T-helper 2 cell treated with Interferon-gamma antibody and Interleukin-4, amounts not matched to agents 5 μg/mL and 100 μg/mL, for 36 hours (primary cell): ENCODE measurements around the gene ARHGEF16.

Source experiments
- DNase-seq: peaks from one replicate; pipeline ENCODE4 v3.0.0; 2021; ENCODE audit warnings: low spot score
- H3K27ac Mint-ChIP-seq: one replicate; pipeline ENCODE4 v1.8.0; 2021; ENCODE audit warnings: mild to moderate bottlenecking, mixed read lengths
- H3K27me3 Mint-ChIP-seq: one replicate; pipeline ENCODE4 v1.8.0; 2021; ENCODE audit warnings: low read depth, mixed read lengths
- H3K36me3 Mint-ChIP-seq: one replicate; pipeline ENCODE4 v1.8.0; 2021; ENCODE audit warnings: low read depth, mixed read lengths
- H3K4me1 Mint-ChIP-seq: one replicate; pipeline ENCODE4 v1.8.0; 2021; ENCODE audit warnings: low read depth, mixed read lengths
- H3K4me3 Mint-ChIP-seq: one replicate; pipeline ENCODE4 v1.8.0; 2022; ENCODE audit warnings: mild to moderate bottlenecking, moderate library complexity, mixed read lengths
- H3K9me3 Mint-ChIP-seq: one replicate; pipeline ENCODE4 v1.8.0; 2021; ENCODE audit warnings: mixed read lengths

ARHGEF16 gene

DNA sequence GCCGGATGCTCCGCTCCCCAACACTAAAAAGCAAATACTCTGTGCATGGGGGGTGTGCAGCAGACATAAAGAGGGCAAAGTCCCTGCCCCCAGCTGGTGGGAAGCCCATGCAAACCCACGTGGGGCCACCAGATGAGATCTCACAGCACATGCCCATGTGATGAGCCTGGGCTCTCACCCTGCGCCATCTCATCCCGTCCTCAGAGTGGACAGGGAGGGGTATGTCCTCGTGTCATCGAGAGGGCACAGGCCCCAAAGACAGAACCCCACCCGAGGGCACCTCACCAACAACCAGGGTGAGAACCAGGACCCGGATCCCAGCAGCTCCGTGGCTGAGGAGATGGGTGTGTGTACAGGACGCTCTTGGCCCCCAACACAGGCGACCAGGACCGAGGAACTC lies 25.1 kb upstream of the ARHGEF16 start:
- DNase-seq, result no peak
- no peak overlapping the region for H3K4me3 Mint-ChIP-seq
- no peaks in the 10 kb centered on the region for H3K27me3 Mint-ChIP-seq
- no peak overlapping the region for H3K27ac Mint-ChIP-seq
- H3K4me1 Mint-ChIP-seq, result no peaks in the 10 kb centered on the region
- H3K36me3 Mint-ChIP-seq, result no peaks in the 10 kb centered on the region
- no peaks in the 10 kb centered on the region for H3K9me3 Mint-ChIP-seq

- no peak overlapping the region for H3K4me3 Mint-ChIP-seq
- H3K9me3 Mint-ChIP-seq, result no peaks in the 10 kb centered on the region
- H3K27ac Mint-ChIP-seq, result no peak overlapping the region
- no peaks in the 10 kb centered on the region for H3K36me3 Mint-ChIP-seq
- no peaks in the 10 kb centered on the region for H3K27me3 Mint-ChIP-seq
- H3K4me1 Mint-ChIP-seq, result no peaks in the 10 kb centered on the region
- DNase-seq, result no peak
Observed at GRCh38 chr1:3429766-3430165, 24.7 kb upstream of the ARHGEF16 start.

DNA sequence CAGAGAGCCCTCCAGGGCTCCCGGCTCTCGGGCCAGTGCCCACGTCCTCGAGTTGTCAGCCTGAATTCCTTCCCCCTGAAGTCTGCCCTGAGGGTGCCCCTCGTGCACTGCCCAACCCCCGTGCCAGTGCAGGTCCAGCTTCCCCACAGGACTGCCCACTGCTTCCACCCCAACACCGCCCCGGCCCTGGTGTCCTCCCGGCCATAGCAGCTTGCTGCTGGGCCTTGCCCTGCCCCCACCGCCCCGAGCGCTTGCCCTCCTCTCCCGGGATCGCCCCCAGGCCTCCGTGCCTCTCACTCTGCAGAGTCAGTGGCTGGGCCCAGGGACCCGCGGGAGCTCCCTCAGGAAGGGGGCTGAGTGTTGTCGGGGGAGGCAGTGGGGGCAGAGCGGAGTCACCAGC lies 24.1 kb upstream of the ARHGEF16 start:
- Mint-ChIP-seq H3K27me3 (no peaks in the 10 kb centered on the region), H3K36me3 (no peaks in the 10 kb centered on the region), H3K4me3 (no peak overlapping the region), H3K4me1 (no peaks in the 10 kb centered on the region), H3K27ac (no peak overlapping the region), H3K9me3 (no peaks in the 10 kb centered on the region)
- no peak for DNase-seq

DNA sequence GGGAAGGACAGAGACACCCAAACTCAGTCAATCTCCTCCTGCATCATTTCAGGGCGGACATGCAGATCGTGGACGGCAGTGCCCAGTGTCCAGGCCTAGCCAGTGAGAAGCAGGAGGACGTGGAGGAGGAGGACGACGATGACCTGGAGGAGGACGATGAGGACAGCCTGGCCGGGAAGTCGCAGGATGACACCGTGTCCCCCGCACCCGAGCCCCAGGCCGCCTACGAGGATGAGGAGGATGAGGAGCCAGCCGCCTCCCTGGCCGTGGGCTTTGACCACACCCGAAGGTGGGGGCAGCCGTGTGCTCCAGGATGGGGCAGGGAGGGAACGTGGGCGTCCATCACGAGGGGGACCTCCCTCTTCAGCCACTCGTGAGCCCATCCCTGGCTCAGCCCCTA lies 23.6 kb upstream of the ARHGEF16 start:
- no peak for DNase-seq
- no peak overlapping the region for H3K4me3 Mint-ChIP-seq

GRCh38 chr1:3431266-3431665 lies 23.2 kb upstream of the ARHGEF16 start:
- no peak overlapping the region for H3K27ac Mint-ChIP-seq
- H3K27me3 Mint-ChIP-seq, result no peaks in the 10 kb centered on the region
- no peak for DNase-seq

More for the DNA sequence above, 23.6 kb upstream of the ARHGEF16 start:
- no peaks in the 10 kb centered on the region for H3K4me1 Mint-ChIP-seq
- H3K9me3 Mint-ChIP-seq, result no peaks in the 10 kb centered on the region
- no peaks in the 10 kb centered on the region for H3K36me3 Mint-ChIP-seq
- no peaks in the 10 kb centered on the region for H3K27me3 Mint-ChIP-seq
- no peak overlapping the region for H3K27ac Mint-ChIP-seq

DNA sequence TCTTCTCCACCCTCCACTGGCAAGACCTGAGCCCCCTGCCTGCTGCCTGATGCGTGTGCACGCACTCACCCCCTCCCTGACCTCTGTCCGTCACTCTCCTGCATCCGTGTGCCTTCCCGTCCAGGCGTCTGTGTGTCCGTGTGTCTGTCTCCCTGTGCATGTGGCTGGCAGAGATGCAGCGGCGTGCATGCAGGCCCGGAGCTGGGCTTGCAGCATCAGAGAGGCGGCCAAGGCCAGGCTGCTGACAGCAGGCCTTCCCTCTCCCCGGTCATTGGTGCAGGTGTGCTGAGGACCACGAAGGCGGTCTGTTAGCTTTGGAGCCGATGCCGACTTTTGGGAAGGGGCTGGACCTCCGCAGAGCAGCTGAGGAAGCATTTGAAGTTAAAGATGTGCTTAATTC lies 22.8 kb upstream of the ARHGEF16 start:
- no peaks in the 10 kb centered on the region for H3K9me3 Mint-ChIP-seq
- no peak for DNase-seq
- no peaks in the 10 kb centered on the region for H3K4me1 Mint-ChIP-seq
- H3K36me3 Mint-ChIP-seq, result no peaks in the 10 kb centered on the region
- H3K4me3 Mint-ChIP-seq, result no peak overlapping the region
- no peak overlapping the region for H3K27ac Mint-ChIP-seq
- no peaks in the 10 kb centered on the region for H3K27me3 Mint-ChIP-seq

More at GRCh38 chr1:3431266-3431665, 23.2 kb upstream of the ARHGEF16 start:
- Mint-ChIP-seq H3K4me1 (no peaks in the 10 kb centered on the region), H3K9me3 (no peaks in the 10 kb centered on the region), H3K4me3 (no peak overlapping the region), H3K36me3 (no peaks in the 10 kb centered on the region)

DNA sequence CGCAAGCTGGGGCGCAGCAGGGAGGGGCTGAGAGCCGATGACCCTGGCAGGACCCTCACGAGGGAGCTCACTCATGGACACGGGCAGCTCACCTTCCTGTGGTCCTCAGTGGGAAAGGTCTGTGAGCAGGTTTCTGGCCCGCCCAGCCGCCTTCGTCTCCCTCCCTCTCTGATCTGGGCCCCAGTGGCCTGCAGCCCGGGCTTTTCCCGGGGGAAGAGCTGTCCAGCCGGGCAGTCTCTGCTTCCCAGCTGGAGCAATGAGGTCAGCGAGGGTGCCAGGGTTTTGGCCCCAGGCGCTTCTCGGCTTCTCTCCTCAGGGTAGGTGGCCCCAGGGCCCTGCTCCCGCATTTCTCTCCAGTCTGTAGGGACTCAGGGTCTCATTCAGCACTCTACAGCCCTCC lies 22.2 kb upstream of the ARHGEF16 start:
- DNase-seq, result no peak
- H3K9me3 Mint-ChIP-seq, result no peaks in the 10 kb centered on the region

GRCh38 chr1:3433076-3433475 lies 21.4 kb upstream of the ARHGEF16 start:
- no peak overlapping the region for H3K4me3 Mint-ChIP-seq
- no peak overlapping the region for H3K27ac Mint-ChIP-seq
- no peaks in the 10 kb centered on the region for H3K36me3 Mint-ChIP-seq
- DNase-seq, result no peak
- no peaks in the 10 kb centered on the region for H3K9me3 Mint-ChIP-seq
- H3K4me1 Mint-ChIP-seq, result no peaks in the 10 kb centered on the region
- no peaks in the 10 kb centered on the region for H3K27me3 Mint-ChIP-seq

More for the DNA sequence above, 22.2 kb upstream of the ARHGEF16 start:
- H3K4me1 Mint-ChIP-seq, result no peaks in the 10 kb centered on the region
- H3K27ac Mint-ChIP-seq, result no peak overlapping the region
- no peak overlapping the region for H3K4me3 Mint-ChIP-seq
- no peaks in the 10 kb centered on the region for H3K36me3 Mint-ChIP-seq
- H3K27me3 Mint-ChIP-seq, result no peaks in the 10 kb centered on the region

GRCh38 chr1:3433596-3434320 lies 20.7 kb upstream of the ARHGEF16 start:
- DNase-seq, result no peak
- no peak overlapping the region for H3K4me3 Mint-ChIP-seq
- H3K4me1 Mint-ChIP-seq, result no peaks in the 10 kb centered on the region
- H3K27me3 Mint-ChIP-seq, result no peaks in the 10 kb centered on the region
- H3K27ac Mint-ChIP-seq, result no peak overlapping the region
- H3K9me3 Mint-ChIP-seq, result no peaks in the 10 kb centered on the region
- H3K36me3 Mint-ChIP-seq, result no peaks in the 10 kb centered on the region

- Mint-ChIP-seq H3K4me1 (no peaks in the 10 kb centered on the region), H3K27me3 (no peaks in the 10 kb centered on the region), H3K27ac (no peak overlapping the region), H3K9me3 (no peaks in the 10 kb centered on the region), H3K36me3 (no peaks in the 10 kb centered on the region), H3K4me3 (no peak overlapping the region)
- DNase-seq, result no peak
Observed at GRCh38 chr1:3434406-3435110, 19.9 kb upstream of the ARHGEF16 start.

- Mint-ChIP-seq H3K36me3 (no peaks in the 10 kb centered on the region), H3K27ac (no peak overlapping the region)
Observed at GRCh38 chr1:3435666-3436065, 18.8 kb upstream of the ARHGEF16 start.

DNA sequence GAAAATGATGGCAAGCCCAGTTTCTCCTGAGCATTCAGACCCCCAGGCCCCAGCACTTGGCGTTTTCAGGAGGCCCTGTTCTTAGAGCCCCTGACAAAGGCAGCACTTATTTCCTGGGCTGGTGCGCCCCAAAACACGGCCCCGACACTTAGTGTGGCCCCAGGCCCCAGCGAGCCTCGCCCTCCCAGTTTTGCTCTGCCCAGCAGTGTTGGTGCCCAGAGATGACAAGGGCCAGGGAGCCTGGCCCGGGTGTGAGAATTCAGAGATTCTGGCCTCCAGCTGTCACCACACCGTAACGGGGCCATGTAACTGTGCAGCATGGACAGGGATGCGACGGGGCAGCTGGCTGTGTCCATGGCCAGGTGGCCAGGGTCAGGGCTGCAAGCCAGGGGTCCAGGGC lies 18.0 kb upstream of the ARHGEF16 start:
- DNase-seq, result no peak
- H3K27me3 Mint-ChIP-seq, result no peaks in the 10 kb centered on the region
- H3K9me3 Mint-ChIP-seq, result no peaks in the 10 kb centered on the region
- H3K4me1 Mint-ChIP-seq, result no peaks in the 10 kb centered on the region
- H3K4me3 Mint-ChIP-seq, result no peak overlapping the region
- H3K36me3 Mint-ChIP-seq, result no peaks in the 10 kb centered on the region
- H3K27ac Mint-ChIP-seq, result no peak overlapping the region

More at GRCh38 chr1:3435666-3436065, 18.8 kb upstream of the ARHGEF16 start:
- no peaks in the 10 kb centered on the region for H3K9me3 Mint-ChIP-seq
- no peak for DNase-seq
- H3K27me3 Mint-ChIP-seq, result no peaks in the 10 kb centered on the region
- no peaks in the 10 kb centered on the region for H3K4me1 Mint-ChIP-seq
- H3K4me3 Mint-ChIP-seq, result no peak overlapping the region

GRCh38 chr1:3436901-3437300 lies 17.6 kb upstream of the ARHGEF16 start:
- Mint-ChIP-seq H3K9me3 (no peaks in the 10 kb centered on the region), H3K4me3 (no peak overlapping the region), H3K27me3 (no peaks in the 10 kb centered on the region), H3K4me1 (no peaks in the 10 kb centered on the region), H3K27ac (no peak overlapping the region), H3K36me3 (no peaks in the 10 kb centered on the region)
- DNase-seq, result no peak

DNA sequence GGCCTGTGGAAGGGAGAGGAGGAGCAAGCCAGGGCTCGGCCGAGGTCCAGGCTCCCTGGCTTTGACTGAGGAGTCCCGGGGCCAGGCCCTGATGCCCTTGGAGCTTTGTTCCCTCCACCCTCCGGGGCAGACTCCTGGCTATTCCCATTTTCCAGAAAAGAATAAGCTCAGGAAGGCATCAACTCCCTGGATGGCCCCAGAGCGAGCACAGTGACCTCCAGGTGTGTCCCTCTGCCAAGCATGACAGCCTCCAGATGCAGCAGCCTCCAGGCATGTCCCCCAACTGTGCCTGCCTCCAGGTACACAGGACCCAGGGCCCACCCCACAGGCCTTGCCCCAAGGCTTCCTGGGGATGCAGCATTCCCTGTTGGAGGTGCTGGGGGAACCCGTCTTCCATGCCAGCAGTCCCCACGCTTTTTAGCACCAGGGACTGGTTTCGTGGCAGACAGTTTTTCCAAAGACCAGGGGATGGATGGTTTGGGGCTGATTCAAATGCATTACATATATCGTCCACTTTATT lies 15.7 kb upstream of the ARHGEF16 start:
- Mint-ChIP-seq H3K4me3 (no peak overlapping the region), H3K9me3 (no peaks in the 10 kb centered on the region), H3K27me3 (no peaks in the 10 kb centered on the region), H3K4me1 (no peaks in the 10 kb centered on the region), H3K27ac (no peak overlapping the region), H3K36me3 (no peaks in the 10 kb centered on the region)
- no peak for DNase-seq
